Neuronal stem cell (in vitro differentiated cells): Measurements from ENCODE around the gene MGAT4B.
A peak's percentile ranks its signal among the peaks of the same experiment; 100 is the strongest.

Experiments
- DNase-seq: peaks from one replicate; pipeline ENCODE4 v3.0.0-alpha.2; 2013; ENCODE audit warnings: low spot score
- H2AFZ ChIP-seq: one replicate; pipeline ENCODE4 v1.6.1; 2013; ENCODE audit warnings: mild to moderate bottlenecking, low read length, inconsistent platforms
- H2AK5ac ChIP-seq: 2 replicates; pipeline ENCODE4 v1.6.1; 2013; ENCODE audit warnings: low read depth, mild to moderate bottlenecking, inconsistent platforms, low read length, moderate library complexity, mixed read lengths
- H2BK120ac ChIP-seq: 2 replicates; pipeline ENCODE4 v1.6.1; 2013; ENCODE audit warnings: low read depth, mild to moderate bottlenecking, inconsistent platforms, low read length, moderate library complexity, mixed read lengths
- H2BK12ac ChIP-seq: one replicate; pipeline ENCODE4 v1.6.1; 2013; ENCODE audit warnings: low read length, inconsistent platforms
- H2BK15ac ChIP-seq: 2 replicates; pipeline ENCODE4 v1.6.1; 2013; ENCODE audit warnings: mild to moderate bottlenecking, low read length, inconsistent platforms, mixed read lengths
- H2BK5ac ChIP-seq: one replicate; pipeline ENCODE4 v1.6.1; 2013; ENCODE audit warnings: inconsistent platforms, mild to moderate bottlenecking, low read length, moderate library complexity
- H3K14ac ChIP-seq: one replicate; pipeline ENCODE4 v1.6.1; 2013; ENCODE audit warnings: low read length, inconsistent platforms
- H3K18ac ChIP-seq: 2 replicates; pipeline ENCODE4 v1.6.1; 2013; ENCODE audit warnings: low read length, inconsistent platforms
- H3K23ac ChIP-seq: 2 replicates; pipeline ENCODE4 v1.6.1; 2013; ENCODE audit warnings: low read depth, mild to moderate bottlenecking, mixed read lengths, low read length, inconsistent platforms; ENCODE audit not compliant: poor library complexity
- H3K27ac ChIP-seq: replicated peaks from 3 replicates; pipeline ENCODE4 v1.5.1; 2013; ENCODE audit warnings: low read length, inconsistent platforms
- H3K27me3 ChIP-seq, 3 experiments: 2 replicates each; pipeline ENCODE4 v1.6.1; 2013; ENCODE audit warnings: low read length in 3 of 3, mild to moderate bottlenecking in 2 of 3, inconsistent platforms in 1 of 3, low read depth in 1 of 3, mixed read lengths in 1 of 3, moderate library complexity in 1 of 3; ENCODE audit not compliant: control insufficient read depth in 3 of 3, insufficient read depth in 3 of 3
- H3K36me3 ChIP-seq, 2 donors: replicated peaks in 1 of 2; 2 replicates each; pipeline ENCODE4 v1.6.1; 2013; ENCODE audit warnings: low read length in 2 of 2; ENCODE audit not compliant: control insufficient read depth in 2 of 2, insufficient read depth in 2 of 2
- H3K4ac ChIP-seq: 2 replicates; pipeline ENCODE4 v1.6.1; 2013; ENCODE audit warnings: inconsistent platforms, mild to moderate bottlenecking, low read length, moderate library complexity
- H3K4me1 ChIP-seq, 2 donors: 1 replicate in 1 of 2; 2 replicates in 1 of 2; pipeline ENCODE4 v1.6.1; 2013; ENCODE audit warnings: low read length in 2 of 2, low read depth in 1 of 2; ENCODE audit not compliant: control insufficient read depth in 2 of 2, insufficient read depth in 1 of 2
- H3K4me2 ChIP-seq: one replicate; pipeline ENCODE4 v1.6.1; 2013; ENCODE audit warnings: mild to moderate bottlenecking, low read length, inconsistent platforms; ENCODE audit not compliant: insufficient read depth, poor library complexity, severe bottlenecking
- H3K4me3 ChIP-seq, 2 donors: 2 replicates each; pipeline ENCODE4 v1.5.1; 2013; ENCODE audit warnings: low read length in 2 of 2, mild to moderate bottlenecking in 2 of 2, inconsistent platforms in 1 of 2, moderate library complexity in 1 of 2
- H3K79me1 ChIP-seq: one replicate; pipeline ENCODE4 v1.6.1; 2013; ENCODE audit warnings: low read depth, mild to moderate bottlenecking, inconsistent platforms, low read length, moderate library complexity
- H3K9ac ChIP-seq: one replicate; pipeline ENCODE4 v1.6.1; 2013; ENCODE audit warnings: mild to moderate bottlenecking, low read depth, low read length, inconsistent platforms; ENCODE audit not compliant: poor library complexity
- H3K9me3 ChIP-seq, 2 donors: replicated peaks in 1 of 2; 2 replicates each; pipeline versions ENCODE3 to v1.6.1; 2013; ENCODE audit warnings: low read length in 2 of 2, mild to moderate bottlenecking in 2 of 2, inconsistent platforms in 1 of 2, low read depth in 1 of 2, mixed read lengths in 1 of 2, moderate library complexity in 1 of 2; ENCODE audit not compliant: control insufficient read depth in 2 of 2, insufficient read depth in 1 of 2
- H4K8ac ChIP-seq: one replicate; pipeline ENCODE4 v1.6.1; 2013; ENCODE audit warnings: low read depth, mild to moderate bottlenecking, inconsistent platforms, low read length, moderate library complexity
- H4K91ac ChIP-seq: one replicate; pipeline ENCODE4 v1.6.1; 2013; ENCODE audit warnings: low read length, low read depth, mild to moderate bottlenecking, inconsistent platforms; ENCODE audit not compliant: poor library complexity
- WGBS, 2 donors: extraction: QIAGEN DNeasy Blood & Tissue Kit; methylation state at CpG; one replicate each; pipeline ENCODE4 v1.1.7; 2013; ENCODE audit warnings: missing lambda C conversion rate in 2 of 2, mixed read lengths in 1 of 2; ENCODE audit not compliant: insufficient read length in 2 of 2, insufficient replicate concordance in 1 of 2; ENCODE audit errors: extremely low coverage in 2 of 2; 5-methylcytosine and 5-hydroxymethylcytosine counted together

MGAT4B gene

GRCh38 chr5:179824745-179825112, 18.1 kb upstream of the MGAT4B start:
- Histone ChIP-seq H3K9me3 (peaks cover 4 to 12% of the 10 kb centered on the region in 2 donors), H4K91ac (no peak overlapping the region), H3K36me3 (peaks cover 33 to 74% of the 10 kb centered on the region in 2 donors), H2BK5ac (no peak overlapping the region), H3K18ac (no peak overlapping the region), H3K4me2 (no peak overlapping the region), H4K8ac (no peak overlapping the region), H3K4ac (no peak overlapping the region), H2AFZ (no peak overlapping the region), H2BK120ac (no peak overlapping the region), H3K23ac (no peak overlapping the region), H3K4me1 (peaks cover 10 to 17% of the 10 kb centered on the region in 2 donors), H3K9ac (no peak overlapping the region), H3K79me1 (peaks cover 20% of the 10 kb centered on the region), H3K14ac (no peak overlapping the region), H2BK15ac (no peak overlapping the region), H2AK5ac (no peak overlapping the region), H3K4me3 (no peak overlapping the region), H2BK12ac (no peak overlapping the region), H3K27ac (no peak overlapping the region), H3K27me3 (no peaks in the 10 kb centered on the region)
- no CpG with 5 or more reads among the region's 3 CpGs for WGBS, 2 donors
- no peak for DNase-seq

- H3K23ac ChIP-seq: peak overlapping the region; percentile 21
- H2BK12ac ChIP-seq: peak overlapping the region; percentile 6
- no CpG with 5 or more reads among the region's 22 CpGs for WGBS, 2 donors
- no peak overlapping the region for H3K4me3 ChIP-seq
- no peak overlapping the region for H4K91ac ChIP-seq
- H3K4me2 ChIP-seq: no peak overlapping the region
- H3K9ac ChIP-seq: peak overlapping the region; percentile 35
- peaks cover 20% of the 10 kb centered on the region for H3K79me1 ChIP-seq
- no peak overlapping the region for H3K27ac ChIP-seq
- DNase-seq: no peak
- H3K4ac ChIP-seq: no peak overlapping the region
- H3K9me3 ChIP-seq: peaks cover 4 to 6% of the 10 kb centered on the region in 2 donors
- no peak overlapping the region for H2BK120ac ChIP-seq
- H3K18ac ChIP-seq: no peak overlapping the region
- H3K14ac ChIP-seq: no peak overlapping the region
- H2BK5ac ChIP-seq: no peak overlapping the region
- no peaks in the 10 kb centered on the region for H3K27me3 ChIP-seq
- no peak overlapping the region for H2BK15ac ChIP-seq
- H4K8ac ChIP-seq: peak overlapping the region; percentile 57
- H2AK5ac ChIP-seq: no peak overlapping the region
- H3K4me1 ChIP-seq: peaks cover 16 to 22% of the 10 kb centered on the region in 2 donors
- no peak overlapping the region for H2AFZ ChIP-seq
- H3K36me3 ChIP-seq: peaks cover 31 to 68% of the 10 kb centered on the region in 2 donors
Observed at GRCh38 chr5:179823937-179824744, 17.5 kb upstream of the MGAT4B start.

GRCh38 chr5:179822444-179822990, 15.9 kb upstream of the MGAT4B start:
- Histone ChIP-seq H3K4me1 (peaks cover 23 to 31% of the 10 kb centered on the region in 2 donors), H3K9me3 (peaks cover 0 to 2% of the 10 kb centered on the region in 2 donors), H3K14ac (no peak overlapping the region), H3K79me1 (peaks cover 23% of the 10 kb centered on the region), H3K4me3 (peak overlapping the region in 1 of 2 donors; percentile 91), H2BK120ac (no peak overlapping the region), H2AFZ (no peak overlapping the region), H3K27ac (no peak overlapping the region), H3K4me2 (no peak overlapping the region), H4K8ac (no peak overlapping the region), H4K91ac (no peak overlapping the region), H2BK12ac (no peak overlapping the region), H3K9ac (no peak overlapping the region), H3K27me3 (no peaks in the 10 kb centered on the region), H3K36me3 (peaks cover 27 to 54% of the 10 kb centered on the region in 2 donors), H2AK5ac (no peak overlapping the region), H2BK15ac (no peak overlapping the region), H3K18ac (no peak overlapping the region), H2BK5ac (no peak overlapping the region), H3K4ac (no peak overlapping the region), H3K23ac (no peak overlapping the region)
- DNase-seq: no peak
- WGBS, 2 donors: no CpG with 5 or more reads among the region's 8 CpGs

GRCh38 chr5:179822059-179822432, 15.4 kb upstream of the MGAT4B start:
- peaks cover 0 to 2% of the 10 kb centered on the region in 2 donors for H3K9me3 ChIP-seq
- no peak overlapping the region for H4K91ac ChIP-seq
- H3K36me3 ChIP-seq: peaks cover 27 to 50% of the 10 kb centered on the region in 2 donors
- no peak overlapping the region for H2BK15ac ChIP-seq
- DNase-seq: no peak
- H3K18ac ChIP-seq: no peak overlapping the region
- H2BK12ac ChIP-seq: no peak overlapping the region
- no peak overlapping the region for H2BK120ac ChIP-seq
- H3K9ac ChIP-seq: no peak overlapping the region
- peaks cover 23% of the 10 kb centered on the region for H3K79me1 ChIP-seq
- peak overlapping the region; percentile 23 for H3K4me2 ChIP-seq
- H3K27me3 ChIP-seq: no peaks in the 10 kb centered on the region
- H3K27ac ChIP-seq: no peak overlapping the region
- H2AK5ac ChIP-seq: no peak overlapping the region
- H2BK5ac ChIP-seq: no peak overlapping the region
- H3K14ac ChIP-seq: no peak overlapping the region
- H4K8ac ChIP-seq: no peak overlapping the region
- no peak overlapping the region for H3K4ac ChIP-seq
- H3K4me1 ChIP-seq: peaks cover 23 to 33% of the 10 kb centered on the region in 2 donors
- no peak overlapping the region for H2AFZ ChIP-seq
- no peak overlapping the region for H3K23ac ChIP-seq
- peak overlapping the region in 1 of 2 donors; percentile 91 for H3K4me3 ChIP-seq
- WGBS, 2 donors: no CpG with 5 or more reads among the region's 3 CpGs
